Measurements from ENCODE around the gene RIMS4.

GRCh38 chr20:44732327-44732726 is 78.0 kb downstream of the RIMS4 start:
- TF ChIP-seq CTCF (IDR thresholded peaks at IDR 0.05) (no peak), POLR2A (IDR thresholded peaks at IDR 0.05) (no peak), POLR2AphosphoS5 (IDR thresholded peaks at IDR 0.05) (no peak), EP300 (IDR thresholded peaks at IDR 0.05; ENCODE audit: low read depth) (no peak)
